Hepatocyte (in vitro differentiated cells): ENCODE results near the gene GRIA1. TPM values are rescaled to one million over a fixed set of nuclear protein-coding genes. Genes with fewer than 3 reads are reported as not detected.

Experiments used
- DNase-seq: peaks from one replicate; pipeline ENCODE4 v3.0.0-alpha.2; 2016; ENCODE audit warnings: low spot score
- H2AFZ ChIP-seq: fragments of 200-600 bp; sonication (generic); 2 replicates; pipeline ENCODE4 v1.6.0; 2016; ENCODE audit warnings: antibody characterized with exemption, mild to moderate bottlenecking
- H3K27ac ChIP-seq: fragments of 200-600 bp; sonication (generic); 2 replicates; pipeline ENCODE4 v1.5.1; 2016; ENCODE audit warnings: mild to moderate bottlenecking
- H3K27me3 ChIP-seq: fragments of 200-600 bp; sonication (generic); 2 replicates; pipeline ENCODE4 v1.6.1; 2016
- H3K36me3 ChIP-seq: fragments of 200-600 bp; sonication (generic); replicated peaks from 2 replicates; pipeline ENCODE4 v1.5.1; 2016; ENCODE audit warnings: low read depth; ENCODE audit not compliant: insufficient read depth
- H3K4me1 ChIP-seq: fragments of 200-600 bp; sonication (generic); 2 replicates; pipeline ENCODE4 v1.5.1; 2016; ENCODE audit warnings: mild to moderate bottlenecking, moderate library complexity; ENCODE audit not compliant: insufficient read depth
- H3K4me2 ChIP-seq: fragments of 200-600 bp; sonication (generic); 2 replicates; pipeline ENCODE4 v1.6.0; 2016
- H3K4me3 ChIP-seq: fragments of 200-600 bp; sonication (generic); 2 replicates; pipeline ENCODE4 v1.5.1; 2016; ENCODE audit warnings: mild to moderate bottlenecking
- H3K79me2 ChIP-seq: fragments of 200-600 bp; sonication (generic); 2 replicates; pipeline ENCODE4 v1.6.0; 2017; ENCODE audit warnings: mild to moderate bottlenecking
- H3K9me2 ChIP-seq: fragments of 200-600 bp; sonication (generic); replicated peaks from 2 replicates; pipeline ENCODE4 v1.6.0; 2017; ENCODE audit warnings: mild to moderate bottlenecking; ENCODE audit not compliant: insufficient read depth
- H3K9me3 ChIP-seq: fragments of 200-600 bp; sonication (generic); 2 replicates; pipeline ENCODE4 v1.5.1; 2016; ENCODE audit warnings: low read depth, mild to moderate bottlenecking
- H4K20me1 ChIP-seq: fragments of 200-600 bp; sonication (generic); 2 replicates; pipeline ENCODE4 v1.6.0; 2016; ENCODE audit warnings: mild to moderate bottlenecking; ENCODE audit not compliant: insufficient read depth, poor library complexity, severe bottlenecking
- EZH2 ChIP-seq: fragments of 200-600 bp; sonication (generic); IDR thresholded peaks from 2 replicates; pipeline ENCODE4 v1.6.1; 2016; ENCODE audit warnings: antibody characterized with exemption, mild to moderate bottlenecking, borderline replicate concordance
- EZH2phosphoT487 ChIP-seq: fragments of 200-600 bp; sonication (generic); IDR thresholded peaks from one replicate; pipeline ENCODE4 v1.6.1; 2018; ENCODE audit warnings: antibody characterized with exemption, mild to moderate bottlenecking, low read depth, moderate library complexity; ENCODE audit not compliant: unreplicated experiment, severe bottlenecking
- WGBS: methylation state at CpG from one replicate; pipeline ENCODE4 v1.1.6; 2016; ENCODE audit warnings: low lambda C conversion rate; ENCODE audit errors: missing lambda C conversion rate; 5-methylcytosine and 5-hydroxymethylcytosine counted together
- polyA plus RNA-seq: library from polyadenylated mRNA; unstranded; fragments of >200 nt; fragmentation: Nextera tagmentation; extraction: Ambion mirVana; gene quantifications from 2 replicates; pipeline ENCODE4 v1.2.1, GENCODE V29; 2016
- total RNA-seq: library from RNA; depleted of rRNA; stranded (reverse); fragments of >200 nt; gene quantifications from 2 replicates; pipeline ENCODE4 v1.2.3, GENCODE V29; 2014
- TF ChIP-seq, protein P1 (sequence below): fragments of 200-600 bp; sonication (generic); IDR thresholded peaks from 2 replicates; pipeline ENCODE4 v1.5.1; 2016; ENCODE audit warnings: antibody characterized with exemption, mild to moderate bottlenecking; ENCODE audit not compliant: poor library complexity

Gene GRIA1
- total and polyA plus RNA-seq, 2 experiments from 2014 or later, result 0.29 to 0.50 TPM

- Histone ChIP-seq H3K27ac (no peak overlapping the region), H2AFZ (no peak overlapping the region), H3K4me1 (no peaks in the 10 kb centered on the region), H3K4me3 (no peak overlapping the region), H3K36me3 (no peaks in the 10 kb centered on the region), H3K79me2 (no peaks in the 10 kb centered on the region), H3K27me3 (no peaks in the 10 kb centered on the region), H3K9me3 (no peaks in the 10 kb centered on the region), H4K20me1 (no peaks in the 10 kb centered on the region), H3K9me2 (no peaks in the 10 kb centered on the region), H3K4me2 (no peak overlapping the region)
- DNase-seq, result no peak
- no peak for TF ChIP-seq EZH2
- no peak for TF ChIP-seq EZH2phosphoT487
- TF ChIP-seq, protein P1, sequence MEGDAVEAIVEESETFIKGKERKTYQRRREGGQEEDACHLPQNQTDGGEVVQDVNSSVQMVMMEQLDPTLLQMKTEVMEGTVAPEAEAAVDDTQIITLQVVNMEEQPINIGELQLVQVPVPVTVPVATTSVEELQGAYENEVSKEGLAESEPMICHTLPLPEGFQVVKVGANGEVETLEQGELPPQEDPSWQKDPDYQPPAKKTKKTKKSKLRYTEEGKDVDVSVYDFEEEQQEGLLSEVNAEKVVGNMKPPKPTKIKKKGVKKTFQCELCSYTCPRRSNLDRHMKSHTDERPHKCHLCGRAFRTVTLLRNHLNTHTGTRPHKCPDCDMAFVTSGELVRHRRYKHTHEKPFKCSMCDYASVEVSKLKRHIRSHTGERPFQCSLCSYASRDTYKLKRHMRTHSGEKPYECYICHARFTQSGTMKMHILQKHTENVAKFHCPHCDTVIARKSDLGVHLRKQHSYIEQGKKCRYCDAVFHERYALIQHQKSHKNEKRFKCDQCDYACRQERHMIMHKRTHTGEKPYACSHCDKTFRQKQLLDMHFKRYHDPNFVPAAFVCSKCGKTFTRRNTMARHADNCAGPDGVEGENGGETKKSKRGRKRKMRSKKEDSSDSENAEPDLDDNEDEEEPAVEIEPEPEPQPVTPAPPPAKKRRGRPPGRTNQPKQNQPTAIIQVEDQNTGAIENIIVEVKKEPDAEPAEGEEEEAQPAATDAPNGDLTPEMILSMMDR, result no peak
Measured at GRCh38 chr5:153543288-153543687, 52.8 kb downstream of the GRIA1 start.

- Histone ChIP-seq H3K27ac (no peak overlapping the region), H4K20me1 (no peaks in the 10 kb centered on the region), H3K27me3 (no peaks in the 10 kb centered on the region), H3K4me1 (no peaks in the 10 kb centered on the region), H3K4me2 (no peak overlapping the region), H3K79me2 (no peaks in the 10 kb centered on the region), H3K4me3 (no peak overlapping the region), H2AFZ (no peak overlapping the region), H3K9me2 (no peaks in the 10 kb centered on the region), H3K36me3 (no peaks in the 10 kb centered on the region), H3K9me3 (no peaks in the 10 kb centered on the region)
- DNase-seq, result no peak
- TF ChIP-seq EZH2 (no peak), EZH2phosphoT487 (no peak)
- TF ChIP-seq, protein P1, result no peak
Measured at GRCh38 chr5:153543959-153544470, 53.5 kb downstream of the GRIA1 start.

GRCh38 chr5:153544706-153545105 is 54.2 kb downstream of the GRIA1 start:
- no peaks in the 10 kb centered on the region for H3K9me3 ChIP-seq
- TF ChIP-seq EZH2phosphoT487, result no peak
- TF ChIP-seq, protein P1, result no peak
- TF ChIP-seq EZH2, result no peak
- H3K4me1 ChIP-seq, result no peaks in the 10 kb centered on the region
- no peak overlapping the region for H3K4me2 ChIP-seq
- no peaks in the 10 kb centered on the region for H3K36me3 ChIP-seq
- H3K79me2 ChIP-seq, result no peaks in the 10 kb centered on the region
- no peak overlapping the region for H3K4me3 ChIP-seq
- no peaks in the 10 kb centered on the region for H4K20me1 ChIP-seq
- no peak for DNase-seq
- H2AFZ ChIP-seq, result no peak overlapping the region
- H3K9me2 ChIP-seq, result no peaks in the 10 kb centered on the region
- H3K27ac ChIP-seq, result no peak overlapping the region
- no peaks in the 10 kb centered on the region for H3K27me3 ChIP-seq
- 70% methylated on average over 4 of the region's 4 CpGs for WGBS

- TF ChIP-seq, protein P1, result no peak
- TF ChIP-seq EZH2 (no peak), EZH2phosphoT487 (no peak)
- Histone ChIP-seq H4K20me1 (no peaks in the 10 kb centered on the region), H3K4me3 (no peak overlapping the region), H3K9me3 (no peaks in the 10 kb centered on the region), H3K9me2 (no peaks in the 10 kb centered on the region), H3K4me2 (no peak overlapping the region), H3K27me3 (no peaks in the 10 kb centered on the region), H3K36me3 (no peaks in the 10 kb centered on the region), H3K79me2 (no peaks in the 10 kb centered on the region), H3K4me1 (peaks cover 3% of the 10 kb centered on the region), H3K27ac (no peak overlapping the region), H2AFZ (no peak overlapping the region)
- 96% methylated on average over 1 of the region's 1 CpG for WGBS
- DNase-seq, result no peak
Measured at GRCh38 chr5:153546566-153546965, 56.1 kb downstream of the GRIA1 start.
